NK-92 treated with Interleukin-12 subunit alpha and Interleukin-12 subunit beta, amount 100 ng/mL, for 24 hours (cell line): ENCODE results near the gene A3GALT2.

ENCODE experiments used
- DNase-seq: peaks from one replicate; lab custom pipeline; 2025; lab: John Stamatoyannopoulos, UW

Gene A3GALT2

DNA sequence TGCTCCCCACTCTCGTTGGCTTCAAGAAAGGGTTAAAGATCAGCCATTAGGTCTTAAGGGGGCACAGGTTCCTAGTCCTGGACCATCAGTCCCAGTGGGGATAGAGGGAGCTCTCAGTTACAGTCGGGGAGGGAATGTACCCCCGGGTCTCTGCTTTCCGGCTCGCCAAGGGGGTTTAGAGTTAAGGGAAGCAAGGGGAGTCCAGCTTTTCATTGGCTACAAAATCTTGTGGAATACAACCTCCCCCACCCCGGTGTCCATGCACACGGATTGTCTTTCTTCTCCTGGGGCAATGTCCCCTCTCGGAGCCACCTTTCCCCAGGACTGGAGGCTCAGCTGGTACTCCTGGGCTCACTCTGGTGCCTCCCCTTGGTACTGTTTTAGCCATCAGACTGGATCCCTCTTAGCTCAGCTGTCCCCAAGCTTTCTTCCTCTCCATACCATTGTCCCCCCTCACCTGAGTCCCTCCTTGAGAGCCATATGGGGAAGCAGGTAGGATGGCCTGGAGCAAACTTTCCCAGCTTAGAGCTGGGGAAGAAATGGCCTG, at the start of gene A3GALT2:
Gene A3GALT2, minus strand, starts transcription at position 480 of the 547 bp plus-strand sequence. Its CDS starts 0 bp downstream, at position 480.
- no peak for DNase-seq

- no peak for DNase-seq
Measured at GRCh38 chr1:33370301-33370700, 49.4 kb upstream of the A3GALT2 start.

- no peak for DNase-seq
Measured at GRCh38 chr1:33369764-33370163, 48.9 kb upstream of the A3GALT2 start.

- no peak for DNase-seq
Measured at GRCh38 chr1:33369081-33369480, 48.2 kb upstream of the A3GALT2 start.

- no peak for DNase-seq
Measured at GRCh38 chr1:33368431-33368830, 47.5 kb upstream of the A3GALT2 start.

DNA sequence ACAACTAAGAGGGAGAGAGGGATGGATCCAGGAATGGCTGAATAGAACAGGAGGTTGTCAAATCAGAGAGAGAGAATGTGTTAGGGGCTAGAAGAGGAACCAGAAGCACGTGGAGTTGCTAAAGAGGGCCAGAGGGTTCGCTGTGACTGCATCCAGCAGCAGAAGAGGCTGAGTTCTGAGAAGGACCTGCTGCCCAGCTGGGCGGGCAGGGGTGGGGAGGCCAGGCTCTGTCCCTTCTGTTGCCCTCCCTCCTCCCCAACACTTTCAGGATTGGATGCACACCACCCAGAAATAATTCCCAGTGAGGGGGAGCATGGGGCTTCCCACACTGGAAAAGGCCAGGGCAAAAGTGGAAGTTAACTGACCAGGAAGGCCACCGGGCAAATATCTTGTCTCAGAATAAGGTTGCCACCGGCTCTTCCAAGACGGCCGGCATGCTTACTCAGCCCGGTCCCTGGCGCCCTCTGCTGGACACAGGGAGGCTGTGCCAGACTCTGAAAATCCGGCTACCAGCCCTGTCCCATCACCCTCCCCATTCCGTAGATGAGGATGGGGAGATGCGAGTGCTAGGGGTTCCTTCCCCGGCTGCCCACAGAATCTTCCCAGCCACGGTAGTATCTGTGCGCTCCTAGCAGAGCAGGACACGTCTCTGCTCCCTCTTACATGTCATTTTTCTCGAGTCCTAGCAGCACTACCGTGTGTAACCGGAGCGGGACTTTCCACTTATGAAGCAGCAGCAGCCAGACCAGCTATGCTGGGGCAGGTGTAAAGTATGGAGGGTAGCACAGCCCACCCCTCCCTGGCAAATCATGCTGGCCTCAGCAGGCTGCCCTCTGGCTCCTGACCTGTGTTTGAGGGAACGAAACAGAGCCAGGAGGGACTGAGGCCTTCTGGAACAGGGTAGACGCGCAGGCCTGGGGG, 46.8 kb upstream of the A3GALT2 start:
- DNase-seq: peak; percentile 52

- no peak for DNase-seq
Measured at GRCh38 chr1:33366762-33367484, 46.0 kb upstream of the A3GALT2 start.

GRCh38 chr1:33365560-33365997, 44.7 kb upstream of the A3GALT2 start:
- no peak for DNase-seq

- no peak for DNase-seq
Measured at GRCh38 chr1:33364565-33364918, 43.6 kb upstream of the A3GALT2 start.

- no peak for DNase-seq
Measured at GRCh38 chr1:33363470-33363861, 42.6 kb upstream of the A3GALT2 start.

DNA sequence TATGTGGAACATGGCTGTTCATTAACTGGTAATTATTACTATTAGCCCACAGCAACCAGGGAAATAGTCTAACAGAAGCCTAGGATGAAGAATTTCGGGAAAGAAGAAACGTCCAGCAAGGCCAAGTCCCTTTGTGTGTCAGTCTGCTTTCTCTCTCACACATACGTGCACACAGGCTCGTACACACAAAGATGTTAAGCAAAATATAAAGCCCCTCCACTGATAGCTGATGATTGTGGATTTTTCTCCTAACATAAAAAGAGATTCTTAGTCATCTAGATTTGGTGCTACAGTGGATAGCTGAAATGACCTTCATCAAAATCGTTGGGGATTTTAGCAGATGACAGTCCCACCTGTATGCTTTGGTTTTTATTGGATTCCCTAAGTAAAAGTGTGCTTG, 42.1 kb upstream of the A3GALT2 start:
- no peak for DNase-seq

DNA sequence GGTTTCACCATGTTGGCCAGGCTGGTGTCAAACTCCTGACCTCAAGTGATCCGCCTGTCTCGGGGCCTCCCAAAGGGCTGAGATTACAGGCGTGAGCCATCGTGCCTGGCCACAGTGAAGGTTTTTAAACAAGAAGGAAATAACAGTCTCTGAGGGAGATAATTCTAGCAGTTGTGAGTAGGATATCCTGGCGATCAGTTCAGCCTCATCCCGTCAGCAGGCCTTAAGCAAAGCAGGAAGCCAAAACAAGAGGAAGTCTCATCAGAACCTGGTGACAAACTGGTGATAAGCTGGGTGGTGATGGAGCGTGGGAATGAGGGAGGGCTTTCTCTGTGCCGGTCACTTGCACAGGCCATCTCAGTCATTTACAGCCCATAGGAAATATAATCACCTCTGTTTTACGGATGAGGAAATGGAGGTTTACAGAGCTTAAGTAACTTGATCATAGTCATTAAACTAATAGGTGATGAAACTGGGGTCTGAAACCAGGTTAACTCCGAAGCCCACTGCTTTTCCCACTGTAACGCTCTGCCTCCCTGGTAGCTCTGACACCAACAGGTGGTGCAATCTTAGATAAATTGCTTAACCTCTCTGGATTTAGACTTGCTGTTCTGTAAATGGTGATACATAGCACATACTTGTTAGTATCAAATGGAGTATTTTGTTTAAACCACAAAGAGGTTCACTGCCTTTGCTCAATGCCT, 40.8 kb upstream of the A3GALT2 start:
- DNase-seq: no peak

DNA sequence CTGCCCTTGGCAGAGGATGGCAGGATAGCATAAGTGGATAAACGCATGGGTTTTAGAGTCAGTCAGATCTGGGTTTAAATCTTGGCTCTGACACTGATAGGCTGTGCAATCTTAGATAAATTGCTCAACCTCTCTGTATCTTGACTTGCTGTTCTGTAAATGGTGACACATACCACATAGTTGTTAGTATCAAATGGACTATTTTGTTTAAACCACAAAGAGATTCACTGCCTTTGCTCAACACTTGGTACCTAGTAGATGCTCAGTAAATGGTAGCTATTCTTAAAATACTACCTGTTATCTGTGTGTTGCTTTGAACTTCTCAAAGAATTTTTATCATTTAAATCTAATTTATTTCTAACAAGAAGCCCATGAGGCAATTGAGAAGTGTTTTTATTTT, 39.5 kb upstream of the A3GALT2 start:
- no peak for DNase-seq

DNA sequence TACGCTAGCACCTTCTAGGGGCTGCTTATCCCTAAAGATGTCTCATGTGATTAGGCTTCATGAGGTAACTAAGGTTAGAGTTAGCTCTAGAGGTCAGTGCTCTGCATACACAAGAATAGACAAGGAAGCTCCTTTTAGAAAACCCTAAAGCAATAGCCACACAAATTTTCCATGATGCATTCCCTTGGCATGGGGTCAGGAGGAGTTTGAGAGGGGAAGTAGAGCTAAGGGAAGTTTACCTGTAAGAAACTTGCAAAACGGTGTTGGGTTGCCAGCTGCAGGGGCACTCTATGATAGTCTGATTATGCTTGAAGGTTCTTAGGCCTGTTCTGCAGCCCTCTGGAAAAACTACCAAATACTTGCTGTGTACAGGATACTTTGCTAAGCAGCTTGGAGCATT, 39.0 kb upstream of the A3GALT2 start:
- DNase-seq: no peak

GRCh38 chr1:33358795-33359503, 38.1 kb upstream of the A3GALT2 start:
- DNase-seq: no peak

- DNase-seq: no peak
Measured at GRCh38 chr1:33358114-33358794, 37.4 kb upstream of the A3GALT2 start.

- no peak for DNase-seq
Measured at GRCh38 chr1:33357099-33357498, 36.2 kb upstream of the A3GALT2 start.

- DNase-seq: no peak
Measured at GRCh38 chr1:33354707-33355316, 33.9 kb upstream of the A3GALT2 start.

- no peak for DNase-seq
Measured at GRCh38 chr1:33353531-33353930, 32.6 kb upstream of the A3GALT2 start.

DNA sequence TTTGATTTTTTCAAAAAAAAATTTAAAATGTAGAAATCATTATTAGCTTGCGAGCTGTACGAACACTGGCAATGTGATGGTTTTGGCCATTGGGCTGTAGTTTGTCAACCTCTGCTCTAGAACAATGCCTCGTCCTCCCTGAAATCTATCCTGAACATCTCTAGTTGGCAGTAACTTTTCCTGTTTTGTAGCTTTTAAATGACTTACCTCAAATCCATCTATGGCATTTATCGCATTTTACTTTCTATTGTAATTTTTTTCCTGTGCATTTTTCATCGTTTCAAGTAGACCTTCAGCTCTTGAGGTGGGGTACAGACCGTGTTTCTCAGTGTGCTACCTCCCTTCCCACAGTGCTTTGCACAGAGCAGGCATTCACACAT, 30.4 kb upstream of the A3GALT2 start:
- DNase-seq: no peak
